Fibroblast of lung (primary cell): ENCODE data around the gene MREG. TPM values are rescaled to one million over a fixed set of nuclear protein-coding genes. Genes with fewer than 3 reads are reported as not detected.
A peak's percentile ranks its signal among the peaks of the same experiment; 100 is the strongest.

Source experiments
- DNase-seq, 2 donors: peaks; one replicate each; pipeline versions ENCODE4 v3.0.0 to v3.0.0-alpha.2; 2010; ENCODE audit warnings: low read depth in 2 of 2
- H2AFZ ChIP-seq: 2 replicates; pipeline ENCODE4 v1.5.1; 2012; ENCODE audit warnings: low read length, control low read depth, inconsistent platforms
- H3K27ac ChIP-seq: 2 replicates; pipeline ENCODE4 v1.5.1; 2011; ENCODE audit warnings: low read length, control low read depth; ENCODE audit not compliant: insufficient read depth
- H3K27me3 ChIP-seq: 2 replicates; pipeline ENCODE4 v1.5.1; 2011; ENCODE audit warnings: mild to moderate bottlenecking, low read length; ENCODE audit not compliant: control insufficient read depth, insufficient read depth
- H3K36me3 ChIP-seq: 2 replicates; pipeline ENCODE4 v1.5.1; 2011; ENCODE audit warnings: low read length; ENCODE audit not compliant: control insufficient read depth, insufficient read depth
- H3K4me1 ChIP-seq: 2 replicates; pipeline ENCODE4 v1.5.1; 2011; ENCODE audit warnings: low read length; ENCODE audit not compliant: control insufficient read depth, insufficient read depth; ENCODE audit errors: extremely low read depth
- H3K4me2 ChIP-seq: 2 replicates; pipeline ENCODE4 v1.5.1; 2011; ENCODE audit warnings: low read length, control low read depth; ENCODE audit not compliant: insufficient read depth; ENCODE audit errors: extremely low read depth
- H3K4me3 ChIP-seq, 4 experiments: fragments of 200-600 bp in 1 of 4; sonication (generic) in 1 of 4; replicated peaks in 1 of 4; 2 replicates each; pipeline ENCODE4 v1.5.1; 2011 to 2016; ENCODE audit warnings: low read length in 4 of 4, low read depth in 3 of 4, mild to moderate bottlenecking in 3 of 4, control low read depth in 2 of 4, inconsistent platforms in 1 of 4, mixed read lengths in 1 of 4; ENCODE audit not compliant: insufficient read depth in 1 of 4; ENCODE audit errors: control extremely low read depth in 1 of 4
- H3K79me2 ChIP-seq: 2 replicates; pipeline ENCODE4 v1.5.1; 2012; ENCODE audit warnings: mild to moderate bottlenecking, low read length, inconsistent platforms; ENCODE audit not compliant: control insufficient read depth, insufficient read depth
- H3K9ac ChIP-seq: 2 replicates; pipeline ENCODE4 v1.5.1; 2011; ENCODE audit warnings: mild to moderate bottlenecking, low read length, control low read depth; ENCODE audit not compliant: insufficient read depth
- H3K9me3 ChIP-seq: 2 replicates; pipeline ENCODE4 v1.5.1; 2012; ENCODE audit warnings: low read depth, low read length; ENCODE audit not compliant: control insufficient read depth, insufficient read depth
- H4K20me1 ChIP-seq: 2 replicates; pipeline ENCODE4 v1.5.1; 2011; ENCODE audit warnings: low read length; ENCODE audit not compliant: control insufficient read depth, insufficient read depth; ENCODE audit errors: extremely low read depth
- CTCF ChIP-seq, 2 donors: IDR thresholded peaks in 1 of 2; conservative IDR thresholded peaks in 1 of 2; 1 replicate in 1 of 2; 2 replicates in 1 of 2; pipeline ENCODE4 v1.5.1; 2011 to 2012; ENCODE audit warnings: low read length in 2 of 2, control low read depth in 1 of 2, inconsistent platforms in 1 of 2, low read depth in 1 of 2, mild to moderate bottlenecking in 1 of 2
- EZH2 ChIP-seq: IDR thresholded peaks from 2 replicates; pipeline ENCODE4 v1.5.1; 2012; ENCODE audit warnings: low read length, control low read depth, mild to moderate bottlenecking; ENCODE audit errors: missing control alignments
- polyA plus RNA-seq, 2 donors: library from polyadenylated mRNA; depleted of rRNA in 1 of 2; stranded (reverse) in 1 of 2; unstranded in 1 of 2; fragments of >200 nt; gene quantifications; 2 replicates each; pipeline ENCODE4 v1.2.1, GENCODE V29; 2011 to 2012; ENCODE audit warnings: missing spikeins in 1 of 2
- total RNA-seq: library from RNA; depleted of rRNA; stranded (reverse); fragments of >200 nt; gene quantifications from 2 replicates; pipeline ENCODE4 v1.2.1, GENCODE V29; 2014

MREG gene
- total and polyA plus RNA-seq, 2 donors (not counting 1 experiment from before 2014, with no cell fraction given) = 2.4 to 3.5 TPM

GRCh38 chr2:216008387-216008786, 5.0 kb downstream of the MREG start:
- Histone ChIP-seq H3K27ac (no peak overlapping the region), H2AFZ (no peak overlapping the region), H3K9me3 (no peaks in the 10 kb centered on the region), H3K9ac (no peak overlapping the region), H4K20me1 (no peaks in the 10 kb centered on the region), H3K79me2 (no peaks in the 10 kb centered on the region), H3K4me3 (no peak overlapping the region), H3K27me3 (no peaks in the 10 kb centered on the region), H3K36me3 (no peaks in the 10 kb centered on the region), H3K4me1 (peaks cover 2% of the 10 kb centered on the region), H3K4me2 (no peak overlapping the region)
- no peak for TF ChIP-seq CTCF (conservative IDR thresholded peaks at IDR 0.05 in 1 of 2, IDR thresholded peaks at IDR 0.05 in 1 of 2; ENCODE audit: low read depth in 1 of 2, low read length in 2 of 2)
- TF ChIP-seq EZH2 = no peak
- no peak for DNase-seq

GRCh38 chr2:216006164-216006663, 7.1 kb downstream of the MREG start:
- DNase-seq = peak in 1 of 2 donors; percentile 63
- no peak overlapping the region for H3K27ac ChIP-seq
- H3K4me3 ChIP-seq = no peak overlapping the region
- no peaks in the 10 kb centered on the region for H3K4me1 ChIP-seq
- H3K4me2 ChIP-seq = no peak overlapping the region
- no peaks in the 10 kb centered on the region for H3K27me3 ChIP-seq
- H3K79me2 ChIP-seq = no peaks in the 10 kb centered on the region
- H4K20me1 ChIP-seq = no peaks in the 10 kb centered on the region
- no peak overlapping the region for H2AFZ ChIP-seq
- TF ChIP-seq EZH2 (no peak), CTCF (conservative IDR thresholded peaks at IDR 0.05 in 1 of 2, IDR thresholded peaks at IDR 0.05 in 1 of 2; ENCODE audit: low read depth in 1 of 2, low read length in 2 of 2) (no peak)
- no peaks in the 10 kb centered on the region for H3K36me3 ChIP-seq
- H3K9me3 ChIP-seq = no peaks in the 10 kb centered on the region
- no peak overlapping the region for H3K9ac ChIP-seq

GRCh38 chr2:216004697-216005283, 8.6 kb downstream of the MREG start:
- Histone ChIP-seq H3K9ac (no peak overlapping the region), H3K4me2 (no peak overlapping the region), H3K9me3 (no peaks in the 10 kb centered on the region), H3K4me1 (no peaks in the 10 kb centered on the region), H3K27ac (no peak overlapping the region), H3K4me3 (no peak overlapping the region), H3K27me3 (no peaks in the 10 kb centered on the region), H4K20me1 (no peaks in the 10 kb centered on the region), H3K36me3 (no peaks in the 10 kb centered on the region), H3K79me2 (no peaks in the 10 kb centered on the region), H2AFZ (no peak overlapping the region)
- no peak for DNase-seq
- no peak for TF ChIP-seq CTCF (conservative IDR thresholded peaks at IDR 0.05 in 1 of 2, IDR thresholded peaks at IDR 0.05 in 1 of 2; ENCODE audit: low read depth in 1 of 2, low read length in 2 of 2)
- no peak for TF ChIP-seq EZH2
